ENCODE results near the gene ZNF473. TPM values are rescaled to one million over a fixed set of nuclear protein-coding genes. Genes with fewer than 3 reads are reported as not detected.
"Not testable (repeated sequence)": the region's sequence is repeated elsewhere in the genome, so short reads cannot be mapped to it uniquely, and the experiment has no call there.

The ZNF473 gene
- total and polyA plus RNA-seq, 2 experiments from 2014 or later, result 5.0 to 12.5 TPM

DNA sequence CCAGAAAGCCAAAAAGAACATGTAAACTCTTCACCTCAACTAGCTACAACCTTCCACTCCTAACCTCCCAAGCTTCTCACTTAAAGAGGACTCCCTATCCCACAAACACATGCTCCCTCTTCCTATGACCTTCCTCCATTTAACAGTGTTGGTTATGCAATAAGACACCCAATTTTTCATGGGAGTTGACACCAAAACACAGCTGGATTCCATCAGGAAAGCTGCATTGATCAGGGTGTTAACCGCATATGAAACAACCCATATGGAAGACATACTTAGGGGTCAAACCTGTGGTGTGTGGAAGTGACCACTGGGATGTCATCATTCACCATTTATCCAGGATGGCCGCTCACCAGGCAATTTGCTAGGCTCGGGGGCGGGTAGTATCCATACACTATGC, 21.9 kb downstream of the ZNF473 start:
- WGBS, 2 experiments (ENCODE audit: low coverage in 1 of 2, low lambda C conversion rate in 2 of 2, missing lambda C conversion rate in 2 of 2), result 84 to 89% methylated on average over 4 of the region's 4 CpGs
- Histone ChIP-seq H3K79me2 (ENCODE audit: insufficient read depth) (no peaks in the 10 kb centered on the region), H3K9ac (no peak overlapping the region), H2AFZ (no peak overlapping the region), H3K9me2 (ENCODE audit: insufficient read depth) (no peaks in the 10 kb centered on the region), H3K4me3 (no peak overlapping the region), H4K20me1 (ENCODE audit: insufficient read depth) (no peaks in the 10 kb centered on the region), H3K27ac (no peak overlapping the region), H3K4me2 (ENCODE audit: unreplicated experiment) (no peak overlapping the region), H3K27me3 (replicated peaks; ENCODE audit: insufficient read depth) (no peaks in the 10 kb centered on the region), H3K4me1 (ENCODE audit: insufficient read depth) (no peaks in the 10 kb centered on the region), H3K9me3 (ENCODE audit: low read depth) (no peaks in the 10 kb centered on the region), H3K36me3 (ENCODE audit: low read depth) (peaks cover 29% of the 10 kb centered on the region), H3F3A (ENCODE audit: insufficient read depth) (no peaks in the 10 kb centered on the region; the same call in 1 of the 2 replicates)
- DNase-seq, result no peak
- TF ChIP-seq EZH2phosphoT487 (IDR thresholded peaks at IDR 0.05; ENCODE audit: insufficient read depth, low read depth) (no peak), EZH2 (IDR thresholded peaks at IDR 0.05; ENCODE audit: insufficient read depth, poor library complexity, severe bottlenecking) (no peak)
- in situ Hi-C loops (cut with MboI), result no loop called here

GRCh38 chr19:50050406-50051227, 24.8 kb downstream of the ZNF473 start:
- Histone ChIP-seq H3K4me2 (ENCODE audit: unreplicated experiment) (peak overlapping the region; percentile 95), H3K9me3 (ENCODE audit: low read depth) (no peaks in the 10 kb centered on the region), H3K27ac (peak overlapping the region; percentile 93), H3K9me2 (ENCODE audit: insufficient read depth) (no peaks in the 10 kb centered on the region), H4K20me1 (ENCODE audit: insufficient read depth) (no peaks in the 10 kb centered on the region), H2AFZ (peak overlapping the region; percentile 94), H3K36me3 (ENCODE audit: low read depth) (peaks cover 2% of the 10 kb centered on the region; the same call in 1 of the 2 replicates), H3K4me3 (peak overlapping the region; percentile 86), H3F3A (ENCODE audit: insufficient read depth) (no peaks in the 10 kb centered on the region; the same call in 1 of the 2 replicates), H3K4me1 (ENCODE audit: insufficient read depth) (no peaks in the 10 kb centered on the region), H3K9ac (peak overlapping the region; percentile 95), H3K79me2 (ENCODE audit: insufficient read depth) (no peaks in the 10 kb centered on the region), H3K27me3 (replicated peaks; ENCODE audit: insufficient read depth) (no peaks in the 10 kb centered on the region)
- 2% methylated on average over 45 to 52 of the region's 52 CpGs for WGBS, 2 experiments (ENCODE audit: low coverage in 1 of 2, low lambda C conversion rate in 2 of 2, missing lambda C conversion rate in 2 of 2)
- in situ Hi-C loops (cut with MboI), result no loop called here
- TF ChIP-seq EZH2 (IDR thresholded peaks at IDR 0.05; ENCODE audit: insufficient read depth, poor library complexity, severe bottlenecking), result no peak
- no peak for TF ChIP-seq EZH2phosphoT487 (IDR thresholded peaks at IDR 0.05; ENCODE audit: insufficient read depth, low read depth)
- peak; percentile 97 for DNase-seq

DNA sequence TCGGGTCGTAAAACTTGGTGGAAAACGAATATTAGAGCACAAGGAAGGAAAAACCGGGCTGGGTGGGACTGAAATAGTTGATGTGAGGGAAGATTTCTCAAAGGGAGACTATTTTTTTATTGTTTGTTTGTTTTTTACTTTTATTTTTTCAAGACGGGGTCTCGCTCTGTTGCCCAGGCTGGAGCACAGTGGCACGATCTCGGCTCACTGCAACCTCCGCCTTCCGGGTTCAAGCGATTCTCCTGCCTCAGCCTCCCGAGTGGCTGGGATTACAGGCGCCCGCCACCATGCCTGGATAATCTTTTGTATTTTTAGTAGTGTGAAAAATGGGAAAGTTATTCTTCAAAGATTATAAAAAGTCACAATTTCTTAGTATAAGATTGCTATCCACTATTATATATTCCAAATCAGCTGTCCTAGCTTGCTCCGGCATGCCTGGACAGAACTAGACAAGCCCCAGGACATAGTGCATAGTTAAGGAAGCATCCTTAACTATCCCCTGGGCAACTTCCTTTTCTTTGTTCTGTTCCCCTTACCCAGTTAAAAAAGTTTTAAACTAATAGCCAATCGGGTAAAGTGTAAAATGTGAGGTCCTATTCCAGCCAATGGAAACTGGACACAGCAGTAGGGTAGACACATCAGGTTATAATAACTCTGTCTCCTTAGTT, 25.6 kb downstream of the ZNF473 start:
- H4K20me1 ChIP-seq (ENCODE audit: insufficient read depth); H3K9me2 ChIP-seq (ENCODE audit: insufficient read depth); H3K9me3 ChIP-seq (ENCODE audit: low read depth); H3K4me1 ChIP-seq (ENCODE audit: insufficient read depth); DNase-seq; H3F3A ChIP-seq (ENCODE audit: insufficient read depth); in situ Hi-C loops (cut with MboI); H3K79me2 ChIP-seq (ENCODE audit: insufficient read depth); H3K27me3 ChIP-seq (replicated peaks; ENCODE audit: insufficient read depth); H3K36me3 ChIP-seq (ENCODE audit: low read depth): not testable (repeated sequence)
- Histone ChIP-seq H3K4me2 (ENCODE audit: unreplicated experiment) (peak overlapping the region; percentile 95), H3K4me3 (peak overlapping the region; percentile 86), H3K9ac (peak overlapping the region; percentile 95), H2AFZ (peak overlapping the region; percentile 94), H3K27ac (peak overlapping the region; percentile 93)
- WGBS, 2 experiments (ENCODE audit: low coverage in 1 of 2, low lambda C conversion rate in 2 of 2, missing lambda C conversion rate in 2 of 2), result 30 to 32% methylated on average over 16 of the region's 16 CpGs

GRCh38 chr19:50051964-50052363, 26.2 kb downstream of the ZNF473 start:
- no peak overlapping the region for H2AFZ ChIP-seq
- no peak overlapping the region for H3K9ac ChIP-seq
- H3K27ac ChIP-seq, result no peak overlapping the region
- H3K9me3 ChIP-seq (ENCODE audit: low read depth), result no peaks in the 10 kb centered on the region
- no peaks in the 10 kb centered on the region for H3K27me3 ChIP-seq (replicated peaks; ENCODE audit: insufficient read depth)
- no peaks in the 10 kb centered on the region for H3K79me2 ChIP-seq (ENCODE audit: insufficient read depth)
- no peaks in the 10 kb centered on the region for H3K9me2 ChIP-seq (ENCODE audit: insufficient read depth)
- WGBS, 2 experiments (ENCODE audit: low coverage in 1 of 2, low lambda C conversion rate in 2 of 2, missing lambda C conversion rate in 2 of 2), result 76 to 85% methylated on average over 8 of the region's 8 CpGs
- H4K20me1 ChIP-seq (ENCODE audit: insufficient read depth), result no peaks in the 10 kb centered on the region
- TF ChIP-seq EZH2phosphoT487 (IDR thresholded peaks at IDR 0.05; ENCODE audit: insufficient read depth, low read depth), result no peak
- TF ChIP-seq EZH2 (IDR thresholded peaks at IDR 0.05; ENCODE audit: insufficient read depth, poor library complexity, severe bottlenecking), result no peak
- H3K36me3 ChIP-seq (ENCODE audit: low read depth), result no peaks in the 10 kb centered on the region; the same call in 1 of the 2 replicates
- no peak for DNase-seq
- no peak overlapping the region for H3K4me3 ChIP-seq
- no peak overlapping the region for H3K4me2 ChIP-seq (ENCODE audit: unreplicated experiment)
- no peaks in the 10 kb centered on the region for H3K4me1 ChIP-seq (ENCODE audit: insufficient read depth)
- no peaks in the 10 kb centered on the region; the same call in 1 of the 2 replicates for H3F3A ChIP-seq (ENCODE audit: insufficient read depth)
- in situ Hi-C loops (cut with MboI), result no loop called here
